ENCODE data around the gene STIL. TPM values are rescaled to one million over a fixed set of nuclear protein-coding genes. Genes with fewer than 3 reads are reported as not detected.

STIL gene
- polyA plus RNA-seq, 1 donor (not counting 4 experiments of a cell fraction or from before 2014, with no cell fraction given), result 10.5 TPM

DNA sequence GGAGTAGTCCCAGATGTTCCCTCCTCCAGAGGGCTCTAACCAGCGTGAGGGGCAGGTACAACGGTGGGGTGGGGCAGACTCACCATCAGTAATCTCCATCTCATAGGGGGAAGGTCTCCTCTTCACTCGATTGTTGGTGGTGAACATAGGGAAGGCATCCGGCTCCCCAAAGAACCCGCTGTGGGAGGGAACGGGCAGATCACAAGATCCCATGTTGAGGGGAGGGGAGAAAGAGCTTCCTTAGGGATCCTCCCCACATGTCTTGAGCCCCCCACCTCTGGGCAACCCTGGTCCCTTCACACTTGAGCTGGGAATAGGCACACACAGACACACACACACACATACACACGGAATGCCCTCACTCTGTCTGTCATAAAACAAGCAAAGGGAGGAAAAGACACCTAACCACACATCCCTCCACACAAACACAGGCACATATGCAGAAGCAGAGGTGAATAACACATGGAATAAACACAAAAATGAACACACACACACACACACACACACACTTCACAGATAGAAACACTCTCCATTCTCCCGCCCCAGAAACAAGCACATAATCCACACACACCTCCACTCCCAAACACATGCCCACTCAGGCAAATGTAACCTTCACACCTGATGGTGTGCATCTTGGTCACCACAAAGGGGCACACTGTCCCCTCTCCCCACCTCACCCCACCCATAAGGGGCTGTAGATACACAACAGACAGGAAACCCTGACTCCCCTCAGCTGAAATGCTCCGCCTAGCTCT, 89.8 kb downstream of the STIL start:
- no peak for TF ChIP-seq EZH2 (IDR thresholded peaks at IDR 0.05; ENCODE audit: low read length)
- TF ChIP-seq, protein P1, sequence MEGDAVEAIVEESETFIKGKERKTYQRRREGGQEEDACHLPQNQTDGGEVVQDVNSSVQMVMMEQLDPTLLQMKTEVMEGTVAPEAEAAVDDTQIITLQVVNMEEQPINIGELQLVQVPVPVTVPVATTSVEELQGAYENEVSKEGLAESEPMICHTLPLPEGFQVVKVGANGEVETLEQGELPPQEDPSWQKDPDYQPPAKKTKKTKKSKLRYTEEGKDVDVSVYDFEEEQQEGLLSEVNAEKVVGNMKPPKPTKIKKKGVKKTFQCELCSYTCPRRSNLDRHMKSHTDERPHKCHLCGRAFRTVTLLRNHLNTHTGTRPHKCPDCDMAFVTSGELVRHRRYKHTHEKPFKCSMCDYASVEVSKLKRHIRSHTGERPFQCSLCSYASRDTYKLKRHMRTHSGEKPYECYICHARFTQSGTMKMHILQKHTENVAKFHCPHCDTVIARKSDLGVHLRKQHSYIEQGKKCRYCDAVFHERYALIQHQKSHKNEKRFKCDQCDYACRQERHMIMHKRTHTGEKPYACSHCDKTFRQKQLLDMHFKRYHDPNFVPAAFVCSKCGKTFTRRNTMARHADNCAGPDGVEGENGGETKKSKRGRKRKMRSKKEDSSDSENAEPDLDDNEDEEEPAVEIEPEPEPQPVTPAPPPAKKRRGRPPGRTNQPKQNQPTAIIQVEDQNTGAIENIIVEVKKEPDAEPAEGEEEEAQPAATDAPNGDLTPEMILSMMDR (optimal IDR thresholded peaks at IDR 0.05 in 1 of 3, IDR thresholded peaks at IDR 0.05 in 1 of 3, conservative IDR thresholded peaks at IDR 0.05 in 1 of 3; ENCODE audit: extremely low read depth in 1 of 3, insufficient read depth in 2 of 3, low read length in 3 of 3), result no peak
- H3K4me3 ChIP-seq (ENCODE audit: control insufficient read depth in 2 of 3, extremely low read depth in 1 of 3, insufficient read depth in 2 of 3, low read depth in 1 of 3, low read length in 3 of 3), result no peak overlapping the region
- no peaks in the 10 kb centered on the region for H3K4me1 ChIP-seq (ENCODE audit: control insufficient read depth, extremely low read depth, insufficient read depth, low read length)
- H3K27ac ChIP-seq (ENCODE audit: control insufficient read depth, insufficient read depth, low read length), result no peak overlapping the region
- no peak overlapping the region for H2AFZ ChIP-seq (ENCODE audit: control insufficient read depth, low read length)
- DNase-seq (ENCODE audit: low read depth, low spot score) (no peak), FAIRE-seq (no peak)
- H3K36me3 ChIP-seq (ENCODE audit: control insufficient read depth in 2 of 2, extremely low read depth in 1 of 2, insufficient read depth in 2 of 2, low read length in 2 of 2), result no peaks in the 10 kb centered on the region
- H4K20me1 ChIP-seq (ENCODE audit: control insufficient read depth, extremely low read depth, insufficient read depth, low read length), result no peaks in the 10 kb centered on the region
- H3K4me2 ChIP-seq (ENCODE audit: control insufficient read depth, extremely low read depth, insufficient read depth, low read depth, low read length), result no peak overlapping the region
- H3K9me3 ChIP-seq (ENCODE audit: control insufficient read depth, low read depth, low read length), result no peaks in the 10 kb centered on the region
- H3K27me3 ChIP-seq (ENCODE audit: control insufficient read depth, extremely low read depth, insufficient read depth, low read length), result peaks cover 67% of the 10 kb centered on the region
- H3K9ac ChIP-seq (ENCODE audit: control insufficient read depth, extremely low read depth, insufficient read depth, low read length), result no peak overlapping the region
- dilution Hi-C loops (cut with MboI; ENCODE audit: extremely low pct_ligation_motif_present, low sequenced_read_pairs), result no loop called here
- no peaks in the 10 kb centered on the region for H3K9me1 ChIP-seq (ENCODE audit: control insufficient read depth, extremely low read depth, insufficient read depth, low read length)
- no peaks in the 10 kb centered on the region for H3K79me2 ChIP-seq (ENCODE audit: control insufficient read depth, insufficient read depth, low read length)

DNA sequence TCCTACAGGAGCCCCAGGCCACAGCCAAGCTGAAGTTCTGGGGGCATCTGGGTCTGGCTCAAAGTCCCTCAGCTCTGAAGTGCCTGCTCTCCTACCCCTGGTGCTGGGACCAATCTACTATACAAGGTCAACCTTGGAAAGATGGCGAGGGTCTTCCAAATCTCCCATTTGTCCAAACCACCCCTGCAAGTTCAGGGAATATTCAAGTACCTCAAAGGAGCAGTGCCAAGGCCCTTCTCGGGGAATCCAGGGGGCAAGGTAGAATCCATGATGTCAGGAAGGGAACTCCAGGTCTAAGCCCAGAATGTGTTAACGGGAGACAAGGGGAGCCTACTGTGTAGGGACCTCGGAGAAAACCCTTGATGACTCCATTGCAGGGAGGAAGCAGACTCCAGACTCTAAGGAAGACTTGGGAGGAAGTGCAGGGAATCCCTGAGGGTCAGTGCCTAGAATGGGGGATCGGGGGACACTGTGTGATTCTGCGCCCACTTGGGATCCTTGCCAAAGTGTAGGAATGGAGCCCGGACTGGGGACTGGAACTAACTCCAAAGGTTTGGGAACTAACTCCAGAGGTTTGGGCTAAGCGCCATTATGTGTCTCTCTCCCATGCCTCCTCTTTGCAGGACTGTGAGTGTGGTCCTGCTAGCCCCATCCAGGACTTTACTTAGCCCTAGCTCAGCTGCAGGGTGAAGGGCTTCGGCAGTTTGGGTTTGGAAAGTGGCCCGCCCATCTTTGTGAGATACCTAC, 90.6 kb downstream of the STIL start:
- Histone ChIP-seq H3K9me1 (ENCODE audit: control insufficient read depth, extremely low read depth, insufficient read depth, low read length) (no peaks in the 10 kb centered on the region), H3K27ac (ENCODE audit: control insufficient read depth, insufficient read depth, low read length) (no peak overlapping the region), H3K79me2 (ENCODE audit: control insufficient read depth, insufficient read depth, low read length) (no peaks in the 10 kb centered on the region), H3K4me3 (ENCODE audit: control insufficient read depth in 2 of 3, extremely low read depth in 1 of 3, insufficient read depth in 2 of 3, low read depth in 1 of 3, low read length in 3 of 3) (no peak overlapping the region), H2AFZ (ENCODE audit: control insufficient read depth, low read length) (no peak overlapping the region), H3K9me3 (ENCODE audit: control insufficient read depth, low read depth, low read length) (no peaks in the 10 kb centered on the region), H3K4me1 (ENCODE audit: control insufficient read depth, extremely low read depth, insufficient read depth, low read length) (no peaks in the 10 kb centered on the region), H3K27me3 (ENCODE audit: control insufficient read depth, extremely low read depth, insufficient read depth, low read length) (peaks cover 60% of the 10 kb centered on the region), H3K36me3 (ENCODE audit: control insufficient read depth in 2 of 2, extremely low read depth in 1 of 2, insufficient read depth in 2 of 2, low read length in 2 of 2) (no peaks in the 10 kb centered on the region), H4K20me1 (ENCODE audit: control insufficient read depth, extremely low read depth, insufficient read depth, low read length) (no peaks in the 10 kb centered on the region), H3K4me2 (ENCODE audit: control insufficient read depth, extremely low read depth, insufficient read depth, low read depth, low read length) (no peak overlapping the region), H3K9ac (ENCODE audit: control insufficient read depth, extremely low read depth, insufficient read depth, low read length) (no peak overlapping the region)
- DNase-seq (ENCODE audit: low read depth, low spot score), result no peak
- FAIRE-seq, result no peak
- TF ChIP-seq, protein P1 (optimal IDR thresholded peaks at IDR 0.05 in 1 of 3, IDR thresholded peaks at IDR 0.05 in 1 of 3, conservative IDR thresholded peaks at IDR 0.05 in 1 of 3; ENCODE audit: extremely low read depth in 1 of 3, insufficient read depth in 2 of 3, low read length in 3 of 3), result no peak
- no peak for TF ChIP-seq EZH2 (IDR thresholded peaks at IDR 0.05; ENCODE audit: low read length)
- dilution Hi-C loops (cut with MboI; ENCODE audit: extremely low pct_ligation_motif_present, low sequenced_read_pairs), result no loop called here

Data from keratinocyte (primary cell).